Endothelial cell of umbilical vein (primary cell): ENCODE results near the gene CIDEB. TPM values are rescaled to one million over a fixed set of nuclear protein-coding genes. Genes with fewer than 3 reads are reported as not detected.

Experiments
- BruUV-seq: library from RNA; stranded (reverse); fragments of 400-500 nt; replicated peaks from 2 replicates; lab custom pipeline; 2021; lab: Mats Ljungman, UMichigan
- CTCF ChIA-PET: fragments of 300-600, 350-600 bp; sonication (Branson Sonifier 250); formaldehyde crosslinking; loops from one replicate; lab custom pipeline; 2021; ENCODE audit warnings: antibody characterized with exemption, inconsistent platforms; lab: Charles Lee
- POLR2A ChIA-PET: fragments of 300-600, 350-600 bp; sonication (Branson Sonifier 250); formaldehyde crosslinking; loops from one replicate; lab custom pipeline; 2021; ENCODE audit warnings: antibody characterized with exemption, inconsistent platforms; lab: Charles Lee
- DNase-seq: peaks from one replicate; pipeline ENCODE4 v3.0.0-alpha.2; 2011; ENCODE audit warnings: low read depth, low spot score
- FAIRE-seq: peaks from 2 replicates; lab custom pipeline; 2011; peaks lifted over from hg19 to GRCh38; lab: Jason Lieb, UNC
- H2AFZ ChIP-seq: 2 replicates; pipeline ENCODE4 v1.6.0; 2012; ENCODE audit warnings: low read depth, low read length, control low read depth, inconsistent platforms
- H3K27ac ChIP-seq: 2 replicates; pipeline ENCODE4 v1.5.1; 2011; ENCODE audit warnings: low read depth, mild to moderate bottlenecking, control low read depth, low read length, moderate library complexity; ENCODE audit not compliant: insufficient read depth
- H3K27me3 ChIP-seq, 2 experiments: 2 replicates each; pipeline versions ENCODE4 v1.6.0 to v1.6.1; 2011; ENCODE audit warnings: low read length in 2 of 2, mixed read lengths in 1 of 2; ENCODE audit not compliant: control insufficient read depth in 2 of 2, insufficient read depth in 2 of 2
- H3K36me3 ChIP-seq, 2 experiments: 2 replicates in 1 of 2; 3 replicates in 1 of 2; pipeline ENCODE4 v1.5.1; 2011; ENCODE audit warnings: low read length in 2 of 2, mild to moderate bottlenecking in 1 of 2, moderate library complexity in 1 of 2; ENCODE audit not compliant: control insufficient read depth in 2 of 2, insufficient read depth in 2 of 2; ENCODE audit errors: extremely low read depth in 1 of 2
- H3K4me1 ChIP-seq: 3 replicates; pipeline ENCODE4 v1.5.1; 2011; ENCODE audit warnings: mild to moderate bottlenecking, low read length; ENCODE audit not compliant: control insufficient read depth, insufficient read depth; ENCODE audit errors: extremely low read depth
- H3K4me2 ChIP-seq: 2 replicates; pipeline ENCODE4 v1.6.1; 2011; ENCODE audit warnings: low read length, control low read depth, mixed read lengths; ENCODE audit not compliant: insufficient read depth
- H3K4me3 ChIP-seq, 3 experiments: fragments of 200-600 bp in 1 of 3; sonication (generic), shearing (Covaris generic) in 1 of 3; replicated peaks in 1 of 3; 2 replicates each; pipeline ENCODE4 v1.5.1; 2011 to 2016; ENCODE audit warnings: control low read depth in 3 of 3, low read length in 3 of 3, mild to moderate bottlenecking in 2 of 3, inconsistent platforms in 1 of 3, low read depth in 1 of 3, moderate library complexity in 1 of 3; ENCODE audit not compliant: insufficient read depth in 1 of 3
- H3K79me2 ChIP-seq: 2 replicates; pipeline ENCODE4 v1.6.0; 2012; ENCODE audit warnings: low read length, inconsistent platforms; ENCODE audit not compliant: control insufficient read depth, insufficient read depth
- H3K9ac ChIP-seq: replicated peaks from 2 replicates; pipeline ENCODE3; 2011; ENCODE audit warnings: low read length, control low read depth; ENCODE audit not compliant: insufficient read depth; ENCODE audit errors: extremely low read depth
- H3K9me1 ChIP-seq: replicated peaks from 3 replicates; pipeline ENCODE4 v1.6.0; 2011; ENCODE audit warnings: mild to moderate bottlenecking, low read length; ENCODE audit not compliant: control insufficient read depth, insufficient read depth; ENCODE audit errors: extremely low read depth
- H3K9me3 ChIP-seq: replicated peaks from 2 replicates; pipeline ENCODE4 v1.5.1; 2012; ENCODE audit warnings: low read length, inconsistent platforms; ENCODE audit not compliant: control insufficient read depth, insufficient read depth
- H4K20me1 ChIP-seq: replicated peaks from 2 replicates; pipeline ENCODE3; 2011; ENCODE audit warnings: mild to moderate bottlenecking, low read length; ENCODE audit not compliant: control insufficient read depth, insufficient read depth; ENCODE audit errors: extremely low read depth
- EZH2 ChIP-seq: IDR thresholded peaks from 2 replicates; pipeline ENCODE4 v1.6.1; 2012; ENCODE audit warnings: borderline replicate concordance, low read depth, mild to moderate bottlenecking, moderate library complexity, low read length, inconsistent platforms; ENCODE audit not compliant: severe bottlenecking
- FOS ChIP-seq: IDR thresholded peaks from 2 replicates; pipeline ENCODE4 v1.6.1; 2011; ENCODE audit warnings: mild to moderate bottlenecking, low read length, moderate library complexity, borderline replicate concordance; ENCODE audit not compliant: insufficient read depth
- GATA2 ChIP-seq: IDR thresholded peaks from 2 replicates; pipeline ENCODE4 v1.7.0; 2011; ENCODE audit warnings: low read depth, mild to moderate bottlenecking, moderate library complexity, mixed read lengths, low read length; ENCODE audit not compliant: insufficient read length, insufficient read depth
- JUN ChIP-seq: IDR thresholded peaks from 2 replicates; pipeline ENCODE4 v1.6.1; 2011; ENCODE audit warnings: borderline replicate concordance, low read depth; ENCODE audit not compliant: insufficient read length, insufficient read depth
- MYC ChIP-seq: IDR thresholded peaks from one replicate; pipeline ENCODE4 v1.6.1; 2011; ENCODE audit warnings: mild to moderate bottlenecking, low read depth, low read length
- POLR2AphosphoS5 ChIP-seq: IDR thresholded peaks from 2 replicates; pipeline ENCODE4 v1.6.1; 2012; ENCODE audit warnings: low read depth, mild to moderate bottlenecking, control low read depth, low read length, moderate library complexity; ENCODE audit not compliant: insufficient read depth
- dilution Hi-C: fragments of 300-500 bp; cut with MboI; formaldehyde crosslinking; loops from one replicate; pipeline ENCODE4 v1.15.0; 2019; ENCODE audit warnings: low sequenced_read_pairs; ENCODE audit not compliant: extremely low pct_ligation_motif_present
- intact Hi-C: fragments of 100-400 bp; cut with micrococcal nuclease; formaldehyde crosslinking; loops from one replicate; pipeline ENCODE4 v1.10.0; 2022
- polyA plus RNA-seq, 4 experiments: library from polyadenylated mRNA; depleted of rRNA in 3 of 4; stranded (reverse) in 3 of 4; unstranded in 1 of 4; fragments of >200 nt; gene quantifications; 2 replicates each; pipeline versions ENCODE4 v1.2.1 to v1.2.3, GENCODE V29; 2011 to 2012; ENCODE audit warnings: missing spikeins in 1 of 4
- total RNA-seq: library from RNA; stranded (reverse); gene quantifications from 2 replicates; pipeline ENCODE4 v1.2.3, GENCODE V29; 2021
- TF ChIP-seq, protein P1 (sequence below), 2 donors: IDR thresholded peaks; 1 replicate in 1 of 2; 2 replicates in 1 of 2; pipeline ENCODE4 v1.5.1; 2011; ENCODE audit warnings: low read length in 2 of 2, mild to moderate bottlenecking in 2 of 2, moderate library complexity in 2 of 2, control low read depth in 1 of 2, inconsistent platforms in 1 of 2, low read depth in 1 of 2; ENCODE audit not compliant: insufficient read depth in 1 of 2; ENCODE audit errors: extremely low read depth in 1 of 2

The CIDEB gene
- total and polyA plus RNA-seq, 2 donors (not counting 3 experiments of a cell fraction or from before 2014, with no cell fraction given), result 5.2 to 7.2 TPM

- Histone ChIP-seq H3K27ac (no peak overlapping the region), H4K20me1 (no peaks in the 10 kb centered on the region), H3K4me2 (no peak overlapping the region), H3K4me3 (no peak overlapping the region), H3K9me1 (no peaks in the 10 kb centered on the region), H2AFZ (no peak overlapping the region), H3K9ac (no peak overlapping the region), H3K36me3 (no peaks in the 10 kb centered on the region), H3K9me3 (no peaks in the 10 kb centered on the region), H3K79me2 (no peaks in the 10 kb centered on the region), H3K4me1 (no peaks in the 10 kb centered on the region), H3K27me3 (no peaks in the 10 kb centered on the region)
- no peak for TF ChIP-seq GATA2
- TF ChIP-seq MYC, result no peak
- no peak for TF ChIP-seq EZH2
- TF ChIP-seq POLR2AphosphoS5, result no peak
- no peak for TF ChIP-seq JUN
- TF ChIP-seq, protein P1, sequence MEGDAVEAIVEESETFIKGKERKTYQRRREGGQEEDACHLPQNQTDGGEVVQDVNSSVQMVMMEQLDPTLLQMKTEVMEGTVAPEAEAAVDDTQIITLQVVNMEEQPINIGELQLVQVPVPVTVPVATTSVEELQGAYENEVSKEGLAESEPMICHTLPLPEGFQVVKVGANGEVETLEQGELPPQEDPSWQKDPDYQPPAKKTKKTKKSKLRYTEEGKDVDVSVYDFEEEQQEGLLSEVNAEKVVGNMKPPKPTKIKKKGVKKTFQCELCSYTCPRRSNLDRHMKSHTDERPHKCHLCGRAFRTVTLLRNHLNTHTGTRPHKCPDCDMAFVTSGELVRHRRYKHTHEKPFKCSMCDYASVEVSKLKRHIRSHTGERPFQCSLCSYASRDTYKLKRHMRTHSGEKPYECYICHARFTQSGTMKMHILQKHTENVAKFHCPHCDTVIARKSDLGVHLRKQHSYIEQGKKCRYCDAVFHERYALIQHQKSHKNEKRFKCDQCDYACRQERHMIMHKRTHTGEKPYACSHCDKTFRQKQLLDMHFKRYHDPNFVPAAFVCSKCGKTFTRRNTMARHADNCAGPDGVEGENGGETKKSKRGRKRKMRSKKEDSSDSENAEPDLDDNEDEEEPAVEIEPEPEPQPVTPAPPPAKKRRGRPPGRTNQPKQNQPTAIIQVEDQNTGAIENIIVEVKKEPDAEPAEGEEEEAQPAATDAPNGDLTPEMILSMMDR (IDR thresholded peaks at IDR 0.05; ENCODE audit: extremely low read depth in 1 of 2, insufficient read depth in 1 of 2, low read depth in 1 of 2, low read length in 2 of 2), result peak in 1 of 2 donors; percentile 33
- no peak for TF ChIP-seq FOS
- intact Hi-C loops (no loop called here), dilution Hi-C loops (no loop called here)
- POLR2A ChIA-PET, result interaction anchor here (0.6 kb wide), 1 partner anchor 8 kb away, joined by 3 read pairs; the partner anchor contains the start of gene RABGGTA
- DNase-seq (no peak), FAIRE-seq (peak; percentile 38)
- no TSS peak for BruUV-seq
- CTCF ChIA-PET, result interaction anchor here (1.0 to 4.0 kb wide), 7 partner anchors 8 to 64 kb away, joined by 3 to 27 read pairs (median 6); partner anchors contain the start of genes CIDEB, DHRS1, MDP1 and NOP9
These were observed 28.2 kb downstream of the CIDEB start for GRCh38 chr14:24279301-24280186.
